Measurements from ENCODE around the gene MICALL1. TPM values are rescaled to one million over a fixed set of nuclear protein-coding genes. Genes with fewer than 3 reads are reported as not detected.
A peak's percentile ranks its signal among the peaks of the same experiment; 100 is the strongest.

Gene MICALL1
- total and polyA plus RNA-seq, 9 of the 15 experiments (the other 6 are each of a cell fraction or from before 2014, with no cell fraction given), result 0.32 to 21.5 (median 6.1) TPM

DNA sequence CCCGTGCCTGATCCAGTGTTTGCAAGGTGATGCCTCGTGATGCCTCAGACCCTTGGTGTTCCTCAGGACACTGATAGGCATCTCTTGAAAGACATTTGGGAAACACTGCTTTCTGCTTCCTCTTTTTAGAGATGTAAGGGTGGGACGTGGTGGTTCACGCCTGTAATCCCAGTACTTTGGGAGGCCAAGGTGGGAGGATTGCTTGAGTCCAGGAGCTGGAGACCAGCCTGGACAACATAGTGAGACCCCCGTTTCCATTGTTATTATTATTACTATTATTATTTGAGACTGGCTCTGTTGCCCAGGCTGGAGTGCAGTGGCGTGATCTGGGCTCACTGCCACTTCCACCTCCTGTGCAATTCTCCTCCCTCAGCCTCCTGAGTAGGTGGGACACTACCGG is 84.8 kb downstream of the MICALL1 start:
- WGBS (ENCODE audit: insufficient coverage, low coverage, missing lambda C conversion rate), result 14% methylated on average over 4 of the region's 7 CpGs

More for the DNA sequence above, 84.8 kb downstream of the MICALL1 start:
- POLR2A ChIA-PET, result no interaction called here
- Histone ChIP-seq H4K20me1 (replicated peaks; ENCODE audit: control insufficient read depth, insufficient read depth, low read length) (no peaks in the 10 kb centered on the region), H3K4me3 (no peak overlapping the region), H3K9ac (ENCODE audit: insufficient read depth in 1 of 2, low read depth in 2 of 2, low read length in 2 of 2) (no peak overlapping the region), H3K4me2 (ENCODE audit: insufficient read depth, low read length) (no peak overlapping the region), H3K79me2 (ENCODE audit: control insufficient read depth, insufficient read depth, low read length) (no peaks in the 10 kb centered on the region), H3K9me3 (replicated peaks; ENCODE audit: control insufficient read depth, insufficient read depth, low read depth, low read length) (no peaks in the 10 kb centered on the region), H2AFZ (ENCODE audit: low read depth, low read length) (no peak overlapping the region), H3K9me1 (ENCODE audit: control insufficient read depth, insufficient read depth, low read length) (no peaks in the 10 kb centered on the region), H3K36me3 (ENCODE audit: control insufficient read depth, insufficient read depth, low read length) (no peaks in the 10 kb centered on the region), H3K27me3 (ENCODE audit: control insufficient read depth in 2 of 2, insufficient read depth in 2 of 2, low read length in 2 of 2) (no peaks in the 10 kb centered on the region), H3K27ac (ENCODE audit: extremely low read depth, low read depth, low read length) (no peak overlapping the region), H3K4me1 (replicated peaks in 1 of 2; ENCODE audit: control insufficient read depth in 2 of 2, insufficient read depth in 2 of 2, low read length in 2 of 2) (peaks cover 0 to 6% of the 10 kb centered on the region in 2 experiments; a peak in 2 of 5 replicates)
- intact Hi-C loops (cut with micrococcal nuclease) (no loop called here), in situ Hi-C loops (cut with MboI) (no loop called here)
- BruUV-seq (replicated peaks), result no TSS peak
- ATAC-seq, result no peak
- DNase-seq (ENCODE audit: extremely low read depth in 1 of 4, low spot score in 3 of 4), result no peak
- TF ChIP-seq, protein P1, sequence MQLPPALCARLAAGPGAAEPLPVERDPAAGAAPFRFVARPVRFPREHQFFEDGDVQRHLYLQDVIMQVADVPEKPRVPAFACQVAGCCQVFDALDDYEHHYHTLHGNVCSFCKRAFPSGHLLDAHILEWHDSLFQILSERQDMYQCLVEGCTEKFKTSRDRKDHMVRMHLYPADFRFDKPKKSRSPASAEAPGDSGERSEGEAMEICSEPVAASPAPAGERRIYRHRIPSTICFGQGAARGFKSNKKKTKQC (CRISPR knock-in tag; IDR thresholded peaks at IDR 0.05), result no peak
- TF ChIP-seq ZNF175 (CRISPR knock-in tag; IDR thresholded peaks at IDR 0.05; ENCODE audit: low read depth) (no peak), ILK (tag; IDR thresholded peaks at IDR 0.05; ENCODE audit: borderline replicate concordance, low read depth) (no peak), ZNF121 (CRISPR knock-in tag; conservative IDR thresholded peaks at IDR 0.05) (0 out of 2 replicates have a peak, but pooled peaks have one; percentile 27), PHTF2 (CRISPR knock-in tag; IDR thresholded peaks at IDR 0.05) (no peak), PHB2 (IDR thresholded peaks at IDR 0.05; ENCODE audit: low read depth) (no peak), BDP1 (IDR thresholded peaks at IDR 0.05; ENCODE audit: insufficient read depth, insufficient read length) (no peak)
- TF ChIP-seq, protein P2, sequence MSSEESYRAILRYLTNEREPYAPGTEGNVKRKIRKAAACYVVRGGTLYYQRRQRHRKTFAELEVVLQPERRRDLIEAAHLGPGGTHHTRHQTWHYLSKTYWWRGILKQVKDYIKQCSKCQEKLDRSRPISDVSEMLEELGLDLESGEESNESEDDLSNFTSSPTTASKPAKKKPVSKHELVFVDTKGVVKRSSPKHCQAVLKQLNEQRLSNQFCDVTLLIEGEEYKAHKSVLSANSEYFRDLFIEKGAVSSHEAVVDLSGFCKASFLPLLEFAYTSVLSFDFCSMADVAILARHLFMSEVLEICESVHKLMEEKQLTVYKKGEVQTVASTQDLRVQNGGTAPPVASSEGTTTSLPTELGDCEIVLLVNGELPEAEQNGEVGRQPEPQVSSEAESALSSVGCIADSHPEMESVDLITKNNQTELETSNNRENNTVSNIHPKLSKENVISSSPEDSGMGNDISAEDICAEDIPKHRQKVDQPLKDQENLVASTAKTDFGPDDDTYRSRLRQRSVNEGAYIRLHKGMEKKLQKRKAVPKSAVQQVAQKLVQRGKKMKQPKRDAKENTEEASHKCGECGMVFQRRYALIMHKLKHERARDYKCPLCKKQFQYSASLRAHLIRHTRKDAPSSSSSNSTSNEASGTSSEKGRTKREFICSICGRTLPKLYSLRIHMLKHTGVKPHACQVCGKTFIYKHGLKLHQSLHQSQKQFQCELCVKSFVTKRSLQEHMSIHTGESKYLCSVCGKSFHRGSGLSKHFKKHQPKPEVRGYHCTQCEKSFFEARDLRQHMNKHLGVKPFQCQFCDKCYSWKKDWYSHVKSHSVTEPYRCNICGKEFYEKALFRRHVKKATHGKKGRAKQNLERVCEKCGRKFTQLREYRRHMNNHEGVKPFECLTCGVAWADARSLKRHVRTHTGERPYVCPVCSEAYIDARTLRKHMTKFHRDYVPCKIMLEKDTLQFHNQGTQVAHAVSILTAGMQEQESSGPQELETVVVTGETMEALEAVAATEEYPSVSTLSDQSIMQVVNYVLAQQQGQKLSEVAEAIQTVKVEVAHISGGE (CRISPR knock-in tag; IDR thresholded peaks at IDR 0.05), result no peak
- TF ChIP-seq, protein P3, sequence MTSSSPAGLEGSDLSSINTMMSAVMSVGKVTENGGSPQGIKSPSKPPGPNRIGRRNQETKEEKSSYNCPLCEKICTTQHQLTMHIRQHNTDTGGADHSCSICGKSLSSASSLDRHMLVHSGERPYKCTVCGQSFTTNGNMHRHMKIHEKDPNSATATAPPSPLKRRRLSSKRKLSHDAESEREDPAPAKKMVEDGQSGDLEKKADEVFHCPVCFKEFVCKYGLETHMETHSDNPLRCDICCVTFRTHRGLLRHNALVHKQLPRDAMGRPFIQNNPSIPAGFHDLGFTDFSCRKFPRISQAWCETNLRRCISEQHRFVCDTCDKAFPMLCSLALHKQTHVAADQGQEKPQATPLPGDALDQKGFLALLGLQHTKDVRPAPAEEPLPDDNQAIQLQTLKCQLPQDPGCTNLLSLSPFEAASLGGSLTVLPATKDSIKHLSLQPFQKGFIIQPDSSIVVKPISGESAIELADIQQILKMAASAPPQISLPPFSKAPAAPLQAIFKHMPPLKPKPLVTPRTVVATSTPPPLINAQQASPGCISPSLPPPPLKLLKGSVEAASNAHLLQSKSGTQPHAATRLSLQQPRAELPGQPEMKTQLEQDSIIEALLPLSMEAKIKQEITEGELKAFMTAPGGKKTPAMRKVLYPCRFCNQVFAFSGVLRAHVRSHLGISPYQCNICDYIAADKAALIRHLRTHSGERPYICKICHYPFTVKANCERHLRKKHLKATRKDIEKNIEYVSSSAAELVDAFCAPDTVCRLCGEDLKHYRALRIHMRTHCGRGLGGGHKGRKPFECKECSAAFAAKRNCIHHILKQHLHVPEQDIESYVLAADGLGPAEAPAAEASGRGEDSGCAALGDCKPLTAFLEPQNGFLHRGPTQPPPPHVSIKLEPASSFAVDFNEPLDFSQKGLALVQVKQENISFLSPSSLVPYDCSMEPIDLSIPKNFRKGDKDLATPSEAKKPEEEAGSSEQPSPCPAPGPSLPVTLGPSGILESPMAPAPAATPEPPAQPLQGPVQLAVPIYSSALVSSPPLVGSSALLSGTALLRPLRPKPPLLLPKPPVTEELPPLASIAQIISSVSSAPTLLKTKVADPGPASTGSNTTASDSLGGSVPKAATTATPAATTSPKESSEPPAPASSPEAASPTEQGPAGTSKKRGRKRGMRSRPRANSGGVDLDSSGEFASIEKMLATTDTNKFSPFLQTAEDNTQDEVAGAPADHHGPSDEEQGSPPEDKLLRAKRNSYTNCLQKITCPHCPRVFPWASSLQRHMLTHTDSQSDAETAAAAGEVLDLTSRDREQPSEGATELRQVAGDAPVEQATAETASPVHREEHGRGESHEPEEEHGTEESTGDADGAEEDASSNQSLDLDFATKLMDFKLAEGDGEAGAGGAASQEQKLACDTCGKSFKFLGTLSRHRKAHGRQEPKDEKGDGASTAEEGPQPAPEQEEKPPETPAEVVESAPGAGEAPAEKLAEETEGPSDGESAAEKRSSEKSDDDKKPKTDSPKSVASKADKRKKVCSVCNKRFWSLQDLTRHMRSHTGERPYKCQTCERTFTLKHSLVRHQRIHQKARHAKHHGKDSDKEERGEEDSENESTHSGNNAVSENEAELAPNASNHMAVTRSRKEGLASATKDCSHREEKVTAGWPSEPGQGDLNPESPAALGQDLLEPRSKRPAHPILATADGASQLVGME (CRISPR knock-in tag; IDR thresholded peaks at IDR 0.05), result no peak
- FAIRE-seq, result no peak
- CTCF ChIA-PET (ENCODE audit: low intra/inter-chr PET ratio), result no interaction called here

Measured in K562 (cell line).